HG03103 (cell line): Measurements from ENCODE around the gene SRBD1.

Source experiments
- ATAC-seq: cut with Tn5 transposase; IDR thresholded peaks from one replicate; pipeline ENCODE4 v1.9.1; 2021; ENCODE audit warnings: low read depth; ENCODE audit not compliant: unreplicated experiment

Gene SRBD1

GRCh38 chr2:45634223-45634622, 23.2 kb upstream of the SRBD1 start:
- ATAC-seq, result no peak

GRCh38 chr2:45631955-45632354, 20.9 kb upstream of the SRBD1 start:
- no peak for ATAC-seq

- ATAC-seq, result no peak
Measured at GRCh38 chr2:45631319-45631718, 20.3 kb upstream of the SRBD1 start.

- ATAC-seq, result no peak
Measured at GRCh38 chr2:45629971-45630370, 18.9 kb upstream of the SRBD1 start.

GRCh38 chr2:45627911-45628310, 16.8 kb upstream of the SRBD1 start:
- ATAC-seq, result no peak

GRCh38 chr2:45626387-45627221, 15.5 kb upstream of the SRBD1 start:
- no peak for ATAC-seq

GRCh38 chr2:45625824-45626223, 14.8 kb upstream of the SRBD1 start:
- ATAC-seq, result no peak

- no peak for ATAC-seq
Measured at GRCh38 chr2:45623098-45623497, 12.0 kb upstream of the SRBD1 start.

GRCh38 chr2:45622336-45623075, 11.4 kb upstream of the SRBD1 start:
- no peak for ATAC-seq

GRCh38 chr2:45617496-45617895, 6.4 kb upstream of the SRBD1 start:
- ATAC-seq, result no peak

- ATAC-seq, result no peak
Measured at GRCh38 chr2:45616658-45617411, 5.8 kb upstream of the SRBD1 start.

- no peak for ATAC-seq
Measured at GRCh38 chr2:45614871-45615415, 3.9 kb upstream of the SRBD1 start.

GRCh38 chr2:45614330-45614729, 3.3 kb upstream of the SRBD1 start:
- no peak for ATAC-seq

- no peak for ATAC-seq
Measured at GRCh38 chr2:45612731-45613130, 1.7 kb upstream of the SRBD1 start.

- ATAC-seq, result no peak
Measured at GRCh38 chr2:45612285-45612684, 1.2 kb upstream of the SRBD1 start.

GRCh38 chr2:45610281-45611019, 617 bp downstream of the SRBD1 start:
- peak; percentile 34 for ATAC-seq

- ATAC-seq, result no peak
Measured at GRCh38 chr2:45607701-45608100, 3.4 kb downstream of the SRBD1 start.

- ATAC-seq, result no peak
Measured at GRCh38 chr2:45606796-45607195, 4.3 kb downstream of the SRBD1 start.

- no peak for ATAC-seq
Measured at GRCh38 chr2:45605116-45605515, 6.0 kb downstream of the SRBD1 start.

- no peak for ATAC-seq
Measured at GRCh38 chr2:45602624-45603023, 8.4 kb downstream of the SRBD1 start.
